Upper lobe of left lung (tissue), 6 donors: ENCODE measurements around the gene EGFL7. TPM values are rescaled to one million over a fixed set of nuclear protein-coding genes. Genes with fewer than 3 reads are reported as not detected.
A peak's percentile ranks its signal among the peaks of the same experiment; 100 is the strongest.

Experiments used
- ATAC-seq, 2 donors: fragments of 200-7000 bp; cut with Tn5 transposase; one replicate each; pipeline ENCODE4 v1.9.1; 2022; ENCODE audit warnings: mild to moderate bottlenecking in 2 of 2, moderate library complexity in 2 of 2; ENCODE audit not compliant: low FRiP score in 2 of 2
- DNase-seq, 2 donors: peaks; one replicate each; pipeline ENCODE4 v3.0.0-alpha.2; 2019 to 2020
- H3K27ac ChIP-seq, 4 donors: fragments of 200-600 bp; sonication (generic); one replicate each; pipeline ENCODE4 v1.5.1; 2016 to 2019
- H3K27me3 ChIP-seq, 4 donors: fragments of 200-600 bp; sonication (generic); one replicate each; pipeline ENCODE4 v1.5.1; 2017 to 2019
- H3K36me3 ChIP-seq, 4 donors: fragments of 200-600 bp; sonication (generic); one replicate each; pipeline ENCODE4 v1.5.1; 2016 to 2019
- H3K4me1 ChIP-seq, 4 donors: fragments of 200-600 bp; sonication (generic); one replicate each; pipeline ENCODE4 v1.5.1; 2018 to 2019
- H3K4me3 ChIP-seq, 4 donors: fragments of 200-600 bp; sonication (generic); one replicate each; pipeline ENCODE4 v1.5.1; 2017 to 2019; ENCODE audit warnings: mild to moderate bottlenecking in 2 of 4, moderate library complexity in 1 of 4
- H3K9me3 ChIP-seq, 4 donors: fragments of 200-600 bp; sonication (generic); one replicate each; pipeline ENCODE4 v1.5.1; 2018 to 2019
- CTCF ChIP-seq, 6 experiments: fragments of 450-650 bp in 4 of 6; fragments of 200-600 bp in 2 of 6; sonication (generic) in 2 of 6; IDR thresholded peaks; one replicate each; pipeline ENCODE4 v1.5.1; 2016 to 2019; ENCODE audit warnings: antibody characterized with exemption in 6 of 6
- EP300 ChIP-seq, 4 donors: sonication (generic); formaldehyde crosslinking; IDR thresholded peaks; one replicate each; pipeline ENCODE4 v1.5.1; 2017; ENCODE audit warnings: antibody characterized with exemption in 4 of 4, control low read depth in 2 of 4
- POLR2A ChIP-seq, 4 donors: fragments of 450-650 bp; IDR thresholded peaks; one replicate each; pipeline ENCODE4 v1.5.1; 2016 to 2017; ENCODE audit warnings: antibody characterized with exemption in 4 of 4, mild to moderate bottlenecking in 2 of 4
- POLR2AphosphoS5 ChIP-seq, 2 donors: sonication (generic); formaldehyde crosslinking; IDR thresholded peaks; one replicate each; pipeline ENCODE4 v1.5.1; 2017; ENCODE audit warnings: antibody characterized with exemption in 2 of 2
- WGBS, 2 donors: methylation state at CpG; one replicate each; pipeline ENCODE4 v1.1.5; 2017 to 2018; 5-methylcytosine and 5-hydroxymethylcytosine counted together
- total RNA-seq, 6 donors: library from RNA; depleted of rRNA in 4 of 6; stranded (reverse); fragments of >200 nt in 4 of 6; gene quantifications; one replicate each; pipeline versions ENCODE4 v1.1.0 to v1.2.1, GENCODE V29; 2016 to 2021
- donor health status: DM: no; HTN: no; CAD: no; lungs with moderate emphysema.
- donor health status: DM: no; HTN: yes; CAD: no; lungs with severe emphysema.

The EGFL7 gene
- total RNA-seq, 6 donors from 2014 or later: 77.9 to 321 (median 165) TPM

DNA sequence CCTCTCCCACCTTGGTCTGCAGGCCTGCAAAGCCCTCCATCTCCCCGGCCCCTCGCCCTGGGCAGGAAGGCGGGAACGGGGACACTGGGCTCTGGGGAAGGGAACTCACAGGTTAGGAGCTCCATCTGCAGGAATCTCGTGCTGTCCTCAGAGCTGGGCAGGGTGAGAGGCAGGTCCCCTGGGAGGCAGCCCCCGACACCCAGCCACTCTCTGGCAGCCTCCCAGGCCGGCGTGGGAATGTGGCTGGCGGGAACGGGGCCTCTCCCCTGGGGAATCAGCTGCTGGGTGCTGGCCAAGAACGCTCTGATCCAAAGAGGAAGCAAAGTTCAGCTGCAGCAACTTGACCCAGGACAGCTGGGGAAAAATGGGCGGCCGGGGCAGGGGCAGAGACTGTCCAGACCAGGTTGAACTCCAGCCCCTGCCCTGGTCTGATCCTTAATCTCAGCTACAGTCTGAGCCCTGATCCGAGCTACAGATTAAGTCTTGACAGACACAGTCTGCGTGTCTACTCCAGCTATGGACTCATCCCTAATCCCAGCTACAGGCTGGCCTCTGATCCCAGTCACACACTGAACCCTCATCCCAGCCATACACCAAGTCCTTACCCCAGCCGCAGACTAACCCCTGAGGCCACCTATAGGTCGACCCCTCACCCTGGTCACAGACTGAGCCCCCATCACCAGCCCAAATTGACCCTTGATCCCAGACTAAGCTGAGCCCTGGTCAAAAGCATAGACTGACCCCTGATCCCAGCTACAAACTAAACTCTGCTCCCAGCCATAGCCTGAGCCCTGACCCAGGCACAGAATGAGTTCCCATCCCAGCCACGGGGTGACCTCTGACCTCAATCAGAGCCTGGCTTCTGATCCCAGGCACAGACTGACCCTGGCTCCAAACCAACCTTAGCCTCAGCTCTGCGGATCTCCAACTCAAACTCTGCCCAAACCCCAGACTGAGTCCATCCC, 37.3 kb upstream of the EGFL7 start:
- peak overlapping the region in 3 of 4 donors; percentile 31 to 64 (median 61) for H3K27ac ChIP-seq
- no peak overlapping the region for H3K4me3 ChIP-seq
- H3K36me3 ChIP-seq: no peaks in the 10 kb centered on the region
- no peaks in the 10 kb centered on the region for H3K9me3 ChIP-seq
- 20 to 37% methylated on average over 4 to 18 of the region's 19 CpGs for WGBS, 2 donors
- no peaks in the 10 kb centered on the region for H3K27me3 ChIP-seq
- DNase-seq (peak; percentile 80 to 86), ATAC-seq (peak in 1 of 2 donors; percentile 41)
- peak; percentile 79 to 82 for TF ChIP-seq POLR2AphosphoS5 (IDR thresholded peaks at IDR 0.05)
- peak in 1 of 4 donors; percentile 87 for TF ChIP-seq EP300 (IDR thresholded peaks at IDR 0.05)
- peak; percentile 18 to 69 (median 46) for TF ChIP-seq CTCF (IDR thresholded peaks at IDR 0.05)
- peak in 2 of 4 donors; percentile 8 to 13 for TF ChIP-seq POLR2A (IDR thresholded peaks at IDR 0.05)
- H3K4me1 ChIP-seq: peaks cover 52 to 68% (median 54%) of the 10 kb centered on the region in 4 donors

DNA sequence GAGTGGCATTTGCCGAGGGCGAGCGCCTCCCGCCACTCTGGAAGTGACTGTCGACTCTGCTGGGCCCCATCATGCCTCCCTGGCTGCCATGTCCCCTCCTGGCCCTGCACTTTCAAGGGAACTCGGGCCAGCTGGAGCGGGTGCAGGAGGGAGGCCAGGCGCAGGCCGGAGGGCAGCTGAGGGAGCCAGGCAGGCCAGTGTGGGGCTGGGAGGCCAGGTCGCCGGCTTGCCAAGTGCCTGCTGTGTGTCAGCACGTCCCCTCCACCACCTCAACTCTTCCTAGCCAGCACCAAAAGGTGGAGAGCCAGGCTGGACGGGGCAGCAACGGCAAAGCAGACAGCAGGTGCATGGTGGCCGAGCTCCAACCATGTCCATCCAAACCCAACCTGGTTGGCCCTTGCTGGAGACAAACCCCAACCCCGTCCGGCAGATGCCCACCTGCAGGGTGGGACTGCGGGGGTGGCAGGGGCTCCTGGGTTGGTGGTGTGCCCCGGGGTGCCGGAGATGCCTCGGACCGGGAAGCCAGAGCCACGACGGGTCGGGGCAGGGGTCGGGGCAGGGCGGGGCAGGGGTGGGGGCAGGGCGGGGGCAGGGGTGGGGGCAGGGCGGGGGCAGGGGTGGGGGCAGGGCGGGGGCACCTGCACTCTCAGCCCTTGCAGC, 36.5 kb upstream of the EGFL7 start:
- no peaks in the 10 kb centered on the region for H3K9me3 ChIP-seq
- peaks cover 49 to 68% (median 53%) of the 10 kb centered on the region in 4 donors for H3K4me1 ChIP-seq
- peak overlapping the region in 3 of 4 donors; percentile 31 to 64 (median 61) for H3K27ac ChIP-seq
- H3K4me3 ChIP-seq: no peak overlapping the region
- no peak for TF ChIP-seq CTCF (IDR thresholded peaks at IDR 0.05)
- TF ChIP-seq POLR2AphosphoS5 (IDR thresholded peaks at IDR 0.05): no peak
- no peak for TF ChIP-seq POLR2A (IDR thresholded peaks at IDR 0.05)
- no peak for TF ChIP-seq EP300 (IDR thresholded peaks at IDR 0.05)
- no peaks in the 10 kb centered on the region for H3K27me3 ChIP-seq
- WGBS, 2 donors: 62% methylated on average over 15 of the region's 30 CpGs; no CpG with 5 or more reads in 1 of the 2 donors
- no peaks in the 10 kb centered on the region for H3K36me3 ChIP-seq
- ATAC-seq: no peak
- DNase-seq: peak; percentile 21 to 75

DNA sequence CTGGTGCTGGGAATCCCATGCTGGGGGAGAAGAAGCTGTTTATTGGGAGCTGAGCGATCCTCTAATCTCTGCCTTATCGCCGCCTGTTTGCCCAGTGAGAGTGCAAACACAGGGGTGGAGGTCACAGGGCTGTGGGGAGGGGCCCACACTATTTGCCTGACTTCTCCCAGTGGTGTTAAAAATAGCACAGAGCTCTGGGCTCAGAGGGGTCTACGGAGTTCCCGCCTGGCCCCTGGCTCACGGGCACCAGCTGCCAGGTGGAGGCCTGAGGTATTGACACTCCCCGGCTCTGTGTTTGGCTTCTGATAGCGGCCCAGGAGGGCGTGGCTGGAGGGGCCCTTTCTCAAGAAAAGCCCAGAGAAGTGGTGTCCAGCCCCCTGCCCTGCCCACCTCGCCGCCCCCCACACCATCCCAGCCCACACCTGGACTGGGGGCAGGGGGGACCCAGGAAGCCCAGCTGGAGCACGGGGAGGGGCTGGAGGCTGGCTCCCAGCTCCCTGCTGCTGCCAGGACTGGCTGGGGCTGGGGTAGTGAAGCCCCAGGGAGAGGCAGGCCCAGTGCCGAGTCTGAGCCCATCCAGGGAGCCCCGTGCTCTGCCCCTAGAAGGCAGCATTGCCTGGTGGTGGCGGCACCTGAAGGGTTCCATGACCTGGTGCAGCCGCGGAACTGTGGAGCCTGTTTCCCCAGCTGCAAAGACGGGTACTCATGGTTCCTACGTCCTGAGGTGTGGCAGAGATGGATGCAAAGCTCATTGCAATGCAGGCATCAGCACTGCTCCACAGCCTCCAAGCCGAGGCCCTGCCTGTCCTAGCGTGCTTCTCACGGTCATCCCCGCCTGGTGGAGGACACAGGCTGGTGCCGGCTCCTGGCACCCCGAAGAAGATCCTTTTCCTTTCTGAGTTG, 35.7 kb upstream of the EGFL7 start:
- Histone ChIP-seq H3K4me1 (peaks cover 49 to 70% (median 54%) of the 10 kb centered on the region in 4 donors), H3K4me3 (no peak overlapping the region), H3K9me3 (no peaks in the 10 kb centered on the region), H3K27me3 (no peaks in the 10 kb centered on the region), H3K27ac (peak overlapping the region in 1 of 4 donors; percentile 26), H3K36me3 (no peaks in the 10 kb centered on the region)
- 64 to 67% methylated on average over 14 to 22 of the region's 25 CpGs for WGBS, 2 donors
- TF ChIP-seq CTCF (IDR thresholded peaks at IDR 0.05) (peak in 2 of 6 experiments; percentile 10 to 30), POLR2AphosphoS5 (IDR thresholded peaks at IDR 0.05) (no peak), POLR2A (IDR thresholded peaks at IDR 0.05) (no peak), EP300 (IDR thresholded peaks at IDR 0.05) (no peak)
- DNase-seq (peak; percentile 45 to 66), ATAC-seq (no peak)

DNA sequence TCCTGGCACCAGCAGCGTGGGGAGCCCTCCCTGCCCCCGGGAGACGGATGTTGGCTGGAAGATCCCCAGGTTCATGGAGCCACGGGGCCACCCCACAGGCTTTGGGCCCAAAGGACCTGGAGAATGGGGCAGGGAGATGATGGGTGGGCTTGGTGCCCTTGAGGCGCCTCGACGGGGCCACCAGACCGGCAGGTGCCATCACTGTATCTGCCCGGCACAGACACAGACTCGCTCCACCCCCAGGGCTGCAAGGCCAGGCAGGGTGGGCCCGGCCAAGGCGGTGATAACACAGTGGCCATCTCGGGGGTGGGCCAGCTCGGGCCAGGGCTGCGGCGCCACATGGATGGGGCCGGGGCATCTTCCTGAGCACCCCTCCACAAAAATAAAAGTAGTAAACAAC, 35.0 kb upstream of the EGFL7 start:
- WGBS, 2 donors: 91% methylated on average over 12 to 17 of the region's 17 CpGs
- no peak overlapping the region for H3K4me3 ChIP-seq
- no peaks in the 10 kb centered on the region for H3K9me3 ChIP-seq
- no peak overlapping the region for H3K27ac ChIP-seq
- DNase-seq: peak in 1 of 2 donors; percentile 80
- no peak for TF ChIP-seq CTCF (IDR thresholded peaks at IDR 0.05)
- no peak for TF ChIP-seq POLR2AphosphoS5 (IDR thresholded peaks at IDR 0.05)
- TF ChIP-seq EP300 (IDR thresholded peaks at IDR 0.05): no peak
- no peak for TF ChIP-seq POLR2A (IDR thresholded peaks at IDR 0.05)
- no peaks in the 10 kb centered on the region for H3K27me3 ChIP-seq
- peaks cover 49 to 70% (median 54%) of the 10 kb centered on the region in 4 donors for H3K4me1 ChIP-seq
- no peak for ATAC-seq
- no peaks in the 10 kb centered on the region for H3K36me3 ChIP-seq
